ENCODE measurements around the gene SNAPC3.

Gene SNAPC3

GRCh38 chr9:15498246-15498995 is 75.7 kb downstream of the SNAPC3 start:
- no peak for DNase-seq

GRCh38 chr9:15499139-15499538 is 76.5 kb downstream of the SNAPC3 start:
- no peak for DNase-seq

GRCh38 chr9:15501179-15501578 is 78.5 kb downstream of the SNAPC3 start:
- peak; percentile 13 for DNase-seq

GRCh38 chr9:15501803-15502202 is 79.1 kb downstream of the SNAPC3 start:
- no peak for DNase-seq

- no peak for DNase-seq
These were observed 83.2 kb downstream of the SNAPC3 start for GRCh38 chr9:15505921-15506320.

- DNase-seq, result no peak
These were observed 87.5 kb downstream of the SNAPC3 start for GRCh38 chr9:15509931-15510788.

- peak; percentile 60 for DNase-seq
These were observed 88.3 kb downstream of the SNAPC3 start, which contains the start of gene PSIP1 for GRCh38 chr9:15510789-15511575. Gene PSIP1 (minus strand): TSS chr9:15510970. CDS start chr9:15510188, 782 bp downstream.
